Activated CD8-positive, alpha-beta memory T cell treated with anti-CD3 and anti-CD28 coated beads, Interleukin-2, amount 50 U/mL, for 48 hours (primary cell): Measurements from ENCODE around the gene B2M.
A peak's percentile ranks its signal among the peaks of the same experiment; 100 is the strongest.
"Not testable (repeated sequence)": the region's sequence is repeated elsewhere in the genome, so short reads cannot be mapped to it uniquely, and the experiment has no call there.

Experiments used
- DNase-seq: peaks from one replicate; pipeline ENCODE4 v3.0.0-alpha.2; 2020

The B2M gene

GRCh38 chr15:44726568-44727484 lies 15.5 kb downstream of the B2M start:
- no peak for DNase-seq

DNA sequence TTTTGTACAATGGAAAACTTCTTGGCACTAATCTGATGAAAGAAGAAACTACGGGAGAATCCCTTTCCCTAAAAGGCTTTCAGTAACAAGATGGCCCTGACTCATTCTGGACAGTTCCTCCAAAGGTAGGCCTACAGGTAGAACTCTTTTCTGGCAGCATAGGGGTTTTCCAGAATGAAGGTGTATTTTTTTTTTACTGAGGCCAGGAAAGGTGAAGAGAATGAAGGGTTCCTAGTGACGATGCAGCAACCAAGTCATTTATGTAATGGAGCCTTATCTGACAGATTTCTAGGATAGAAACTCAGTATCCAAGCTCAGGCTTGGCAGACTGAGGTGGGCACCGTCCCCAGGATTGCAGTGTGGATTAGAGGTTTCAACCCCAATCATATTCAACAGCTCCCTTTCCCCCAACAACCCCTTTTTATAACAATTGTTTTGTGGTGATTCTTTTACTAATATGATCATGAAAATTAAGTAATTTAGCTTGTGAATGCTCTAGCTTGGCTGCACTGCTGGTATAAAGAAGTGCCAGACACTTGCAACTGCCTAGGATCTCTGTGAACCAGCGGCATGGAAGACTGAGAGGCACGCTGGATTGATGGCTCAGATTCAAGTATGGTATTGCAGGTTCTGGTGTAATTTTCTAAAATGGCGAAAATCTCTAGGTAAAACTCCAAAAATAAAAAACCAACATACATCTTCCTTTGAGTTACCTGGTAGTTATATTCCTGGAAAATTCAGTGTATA lies 16.3 kb downstream of the B2M start:
- DNase-seq, result no peak

DNA sequence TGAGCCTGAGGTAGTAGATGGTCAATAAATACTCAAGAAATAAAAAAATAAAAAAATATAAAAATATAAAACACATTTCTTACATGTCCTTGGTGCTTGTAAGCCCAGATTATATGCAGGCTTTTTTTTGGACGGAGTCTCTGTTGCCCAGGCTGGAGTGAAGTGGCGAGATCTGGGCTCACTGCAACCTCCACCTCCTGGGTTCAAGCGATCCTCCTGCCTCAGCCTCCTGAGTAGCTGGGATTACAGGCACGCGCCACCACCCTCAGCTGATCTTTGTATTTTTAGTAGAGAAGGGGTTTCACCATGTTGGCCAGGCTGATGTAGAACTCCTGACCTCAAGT lies 16.9 kb downstream of the B2M start:
- DNase-seq, result not testable (repeated sequence)

DNA sequence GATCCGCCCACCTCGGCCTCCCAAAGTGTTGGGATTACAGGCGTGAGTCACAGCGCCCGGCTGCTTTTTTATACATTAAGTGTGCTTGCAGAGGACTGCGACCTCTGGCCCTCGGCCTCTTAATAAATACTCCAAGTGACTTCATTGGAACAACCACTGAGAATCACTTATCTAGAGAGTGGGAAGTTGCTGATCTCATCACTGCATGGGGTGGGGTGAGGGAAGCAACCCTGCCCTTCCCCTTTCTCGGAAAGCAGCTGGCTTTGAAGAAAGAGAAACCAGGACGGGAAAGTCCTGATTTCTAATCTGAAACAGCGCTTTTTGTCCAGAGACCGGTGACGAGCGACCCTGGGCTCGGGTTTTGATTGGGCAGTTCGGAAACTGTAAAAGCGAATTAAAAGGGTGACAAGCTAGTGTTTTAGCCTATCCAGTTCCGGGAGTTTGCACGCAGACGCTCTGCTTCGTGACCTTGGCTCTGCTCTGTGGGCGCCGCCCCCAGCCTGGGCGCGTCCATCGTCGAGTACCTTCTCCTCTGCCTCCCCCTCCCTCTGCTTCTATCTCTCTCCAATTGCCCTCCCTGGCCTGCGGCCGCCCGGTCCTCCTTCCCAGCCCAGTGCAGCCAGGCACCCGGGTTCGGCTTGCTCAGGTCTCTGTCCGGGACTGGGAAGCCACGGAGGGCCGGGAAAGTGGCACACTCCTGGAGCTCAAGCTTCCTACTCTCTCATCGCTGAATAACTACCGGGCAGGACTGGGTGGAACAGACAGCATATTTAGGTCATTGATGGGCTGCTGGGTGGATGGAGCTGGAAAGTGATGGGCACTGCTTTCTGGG lies 17.5 kb downstream of the B2M start:
- peak; percentile 93 for DNase-seq

- DNase-seq, result no peak
Measured at GRCh38 chr15:44729408-44730127, 18.3 kb downstream of the B2M start.

- no peak for DNase-seq
Measured at GRCh38 chr15:44734839-44735481, 23.6 kb downstream of the B2M start.

- no peak for DNase-seq
Measured at GRCh38 chr15:44735482-44736180, 24.3 kb downstream of the B2M start.

DNA sequence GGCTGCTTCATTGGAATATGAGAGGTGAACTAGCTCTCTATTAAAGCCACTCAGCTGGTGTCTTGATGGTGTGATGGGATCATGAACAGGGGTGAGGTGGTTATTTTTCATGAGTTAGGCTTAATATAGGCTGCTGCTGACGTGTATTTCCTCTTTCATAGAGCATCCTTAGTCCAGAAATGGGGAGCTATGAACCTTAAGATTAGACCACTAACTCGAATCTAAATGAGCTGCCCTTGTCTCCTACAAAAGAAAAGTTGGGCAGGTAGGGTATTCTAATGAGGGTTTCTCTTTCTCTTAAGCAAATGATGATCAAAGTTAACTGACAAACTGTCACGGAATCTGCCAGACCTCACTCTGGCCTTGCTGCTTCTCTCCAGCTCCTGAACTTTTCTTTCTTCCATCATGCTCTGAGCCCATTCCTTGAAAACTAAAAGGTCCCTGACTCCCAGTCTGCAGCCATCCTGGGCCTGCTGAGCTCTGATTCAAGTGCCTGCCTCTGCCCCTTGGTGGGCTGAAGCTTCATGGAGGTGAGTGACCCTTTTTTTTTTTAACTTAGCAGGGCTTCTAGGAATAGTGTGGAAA lies 25.0 kb downstream of the B2M start, which contains the start of gene TRIM69:
TSS of gene TRIM69 (plus strand) at position 348 of the 585 bp plus-strand sequence. CDS start at position 525, 177 bp downstream.
- no peak for DNase-seq

- DNase-seq, result no peak
Measured at GRCh38 chr15:44738340-44738984, 27.1 kb downstream of the B2M start.

DNA sequence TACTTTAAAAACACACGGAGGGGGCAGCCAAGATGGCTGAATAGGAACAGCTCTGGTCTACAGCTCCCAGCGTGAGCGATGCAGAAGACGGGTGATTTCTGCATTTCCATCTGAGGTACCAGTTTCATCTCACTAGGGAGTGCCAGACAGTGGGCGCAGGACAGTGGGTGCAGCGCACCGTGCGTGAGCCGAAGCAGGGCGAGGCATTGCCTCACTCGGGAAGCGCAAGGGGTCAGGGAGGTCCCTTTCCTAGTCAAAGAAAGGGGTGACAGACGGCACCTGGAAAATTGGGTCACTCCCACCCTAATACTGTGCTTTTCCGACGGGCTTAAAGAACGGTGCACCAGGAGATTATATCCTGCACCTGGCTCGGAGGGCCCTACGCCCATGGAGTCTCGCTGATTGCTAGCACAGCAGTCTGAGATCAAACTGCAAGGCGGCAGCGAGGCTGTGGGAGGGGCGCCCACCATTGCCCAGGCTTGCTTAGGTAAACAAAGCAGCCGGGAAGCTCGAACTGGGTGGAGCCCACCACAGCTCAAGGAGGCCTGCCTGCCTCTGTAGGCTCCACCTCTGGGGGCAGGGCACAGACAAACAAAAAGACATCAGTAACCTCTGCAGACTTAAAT lies 28.0 kb downstream of the B2M start:
- not testable (repeated sequence) for DNase-seq

GRCh38 chr15:44743454-44743853 lies 32.1 kb downstream of the B2M start:
- DNase-seq, result not testable (repeated sequence)

DNA sequence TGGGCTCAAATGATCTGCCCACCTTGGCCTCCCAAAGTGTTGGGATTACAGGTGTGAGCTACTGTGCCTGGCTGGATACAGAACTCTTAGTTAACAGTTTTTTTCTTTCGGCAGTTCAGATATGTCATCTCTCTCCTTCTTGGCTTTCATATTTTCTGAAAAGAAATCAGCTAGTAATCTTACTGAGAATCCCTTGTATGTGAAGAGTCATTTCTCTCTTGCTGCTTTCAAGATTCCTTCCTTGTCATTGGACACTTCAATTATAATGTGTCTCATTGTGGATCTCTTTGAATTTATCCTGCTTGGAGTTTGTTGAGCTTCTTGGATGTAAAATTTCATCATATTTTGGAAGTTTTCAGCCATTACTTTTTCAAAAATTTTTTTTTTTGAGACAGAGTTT lies 42.0 kb downstream of the B2M start:
- DNase-seq, result no peak

DNA sequence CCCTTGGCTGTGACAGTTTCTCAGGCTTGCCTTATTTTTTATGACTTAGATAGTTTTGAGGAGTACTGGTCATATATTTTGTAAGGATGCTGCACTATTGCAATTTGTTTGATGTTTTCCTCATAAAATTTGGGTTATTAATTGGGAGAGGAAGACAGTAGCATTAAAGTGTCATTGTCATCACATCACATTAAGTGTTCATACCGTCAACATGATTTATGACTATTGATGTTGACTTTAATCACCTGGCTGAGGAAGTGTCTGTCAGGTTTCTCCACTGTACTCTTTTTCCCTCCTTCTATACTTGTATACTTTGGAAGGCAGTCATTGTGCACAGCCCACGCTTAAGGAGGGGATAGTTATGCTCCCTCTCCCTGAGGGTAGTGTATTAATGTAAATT lies 51.9 kb downstream of the B2M start:
- DNase-seq, result no peak

DNA sequence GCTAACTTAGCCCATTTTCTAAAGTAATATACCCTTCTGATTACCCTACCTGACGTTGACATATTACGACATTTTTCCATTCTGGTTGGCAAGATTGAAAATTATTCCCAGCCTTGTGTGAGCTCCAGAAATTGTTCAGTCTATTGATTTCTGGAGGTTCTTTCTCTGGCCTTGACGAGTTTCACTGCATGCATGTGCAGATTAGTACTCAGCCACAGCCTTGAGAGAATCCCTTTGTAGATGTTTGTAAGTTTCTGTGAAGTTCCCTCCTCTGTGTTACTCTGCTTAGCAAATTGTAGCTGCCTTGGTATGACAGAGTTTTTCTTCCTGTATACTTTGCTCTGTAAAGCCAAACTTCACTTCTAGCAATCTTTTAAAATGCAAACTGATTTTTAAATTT lies 52.5 kb downstream of the B2M start:
- DNase-seq, result no peak

GRCh38 chr15:44765036-44765435 lies 53.7 kb downstream of the B2M start:
- DNase-seq, result no peak
